Mammary epithelial cell (primary cell): ENCODE measurements around the gene SVIL.

Experiments
- CTCF ChIP-seq, 2 donors: IDR thresholded peaks in 1 of 2; conservative IDR thresholded peaks in 1 of 2; 2 replicates each; pipeline ENCODE4 v1.5.1; 2011 to 2012; ENCODE audit warnings: inconsistent platforms in 2 of 2, low read length in 2 of 2, mild to moderate bottlenecking in 2 of 2, control low read depth in 1 of 2, low read depth in 1 of 2; ENCODE audit not compliant: insufficient read depth in 1 of 2; ENCODE audit errors: extremely low read depth in 1 of 2
- EZH2 ChIP-seq: IDR thresholded peaks from 2 replicates; pipeline ENCODE4 v1.6.1; 2012; ENCODE audit warnings: low read length, inconsistent platforms, borderline replicate concordance

- TF ChIP-seq CTCF (conservative IDR thresholded peaks at IDR 0.05 in 1 of 2, IDR thresholded peaks at IDR 0.05 in 1 of 2; ENCODE audit: extremely low read depth in 1 of 2, insufficient read depth in 1 of 2, low read depth in 1 of 2, low read length in 2 of 2), result no peak
- TF ChIP-seq EZH2, result no peak
Measured at GRCh38 chr10:29646960-29647461, 12.2 kb upstream of the SVIL start.
